Esophagus mucosa (tissue), 1 donor: ENCODE data around the gene MLXIP. TPM values are rescaled to one million over a fixed set of nuclear protein-coding genes. Genes with fewer than 3 reads are reported as not detected.
A peak's percentile ranks its signal among the peaks of the same experiment; 100 is the strongest.

ENCODE experiments used
- ATAC-seq: fragments of 200-7000 bp; cut with Tn5 transposase; one replicate; pipeline ENCODE4 v1.9.1; 2020
- total RNA-seq: library from RNA; stranded (reverse); gene quantifications from one replicate; pipeline ENCODE4 v1.2.4, GENCODE V29; 2023
- donor health status: DM: yes; HTN: yes; CAD: no.

MLXIP gene
- total RNA-seq, 1 donor from 2014 or later, result 13.1 TPM

- no peak for ATAC-seq
Measured at GRCh38 chr12:122126713-122127597, 48.4 kb downstream of the MLXIP start.

GRCh38 chr12:122127839-122128238 lies 49.3 kb downstream of the MLXIP start:
- ATAC-seq, result no peak

- no peak for ATAC-seq
Measured at GRCh38 chr12:122128481-122128880, 49.9 kb downstream of the MLXIP start.

GRCh38 chr12:122129131-122129530 lies 50.6 kb downstream of the MLXIP start:
- no peak for ATAC-seq

- peak; percentile 12 for ATAC-seq
Measured at GRCh38 chr12:122130150-122130549, 51.6 kb downstream of the MLXIP start.

- ATAC-seq, result no peak
Measured at GRCh38 chr12:122133192-122133950, 54.8 kb downstream of the MLXIP start.

GRCh38 chr12:122135437-122136031 lies 57.0 kb downstream of the MLXIP start:
- ATAC-seq, result no peak

- no peak for ATAC-seq
Measured at GRCh38 chr12:122137229-122137628, 58.7 kb downstream of the MLXIP start.

GRCh38 chr12:122137681-122138080 lies 59.1 kb downstream of the MLXIP start:
- peak; percentile 93 for ATAC-seq

- ATAC-seq, result no peak
Measured at GRCh38 chr12:122138181-122138580, 59.6 kb downstream of the MLXIP start.

- no peak for ATAC-seq
Measured at GRCh38 chr12:122138616-122139015, 60.1 kb downstream of the MLXIP start.

GRCh38 chr12:122139266-122139665 lies 60.7 kb downstream of the MLXIP start:
- no peak for ATAC-seq

GRCh38 chr12:122139941-122140340 lies 61.4 kb downstream of the MLXIP start:
- ATAC-seq, result no peak

- ATAC-seq, result no peak
Measured at GRCh38 chr12:122140467-122141257, 62.1 kb downstream of the MLXIP start.

GRCh38 chr12:122141911-122142725 lies 63.6 kb downstream of the MLXIP start:
- ATAC-seq, result no peak

GRCh38 chr12:122142857-122143256 lies 64.3 kb downstream of the MLXIP start:
- ATAC-seq, result no peak

GRCh38 chr12:122144885-122145284 lies 66.3 kb downstream of the MLXIP start:
- no peak for ATAC-seq

- no peak for ATAC-seq
Measured at GRCh38 chr12:122145505-122146330, 67.2 kb downstream of the MLXIP start.

- no peak for ATAC-seq
Measured at GRCh38 chr12:122147514-122148290, 69.1 kb downstream of the MLXIP start.

- ATAC-seq, result no peak
Measured at GRCh38 chr12:122148657-122149056, 70.1 kb downstream of the MLXIP start.
